ENCODE measurements around the gene RABL6. TPM values are rescaled to one million over a fixed set of nuclear protein-coding genes. Genes with fewer than 3 reads are reported as not detected.
A peak's percentile ranks its signal among the peaks of the same experiment; 100 is the strongest.
"Not testable (repeated sequence)": the region's sequence is repeated elsewhere in the genome, so short reads cannot be mapped to it uniquely, and the experiment has no call there.

The RABL6 gene
- total RNA-seq, 2 donors from 2014 or later = 76.6 to 124 TPM

DNA sequence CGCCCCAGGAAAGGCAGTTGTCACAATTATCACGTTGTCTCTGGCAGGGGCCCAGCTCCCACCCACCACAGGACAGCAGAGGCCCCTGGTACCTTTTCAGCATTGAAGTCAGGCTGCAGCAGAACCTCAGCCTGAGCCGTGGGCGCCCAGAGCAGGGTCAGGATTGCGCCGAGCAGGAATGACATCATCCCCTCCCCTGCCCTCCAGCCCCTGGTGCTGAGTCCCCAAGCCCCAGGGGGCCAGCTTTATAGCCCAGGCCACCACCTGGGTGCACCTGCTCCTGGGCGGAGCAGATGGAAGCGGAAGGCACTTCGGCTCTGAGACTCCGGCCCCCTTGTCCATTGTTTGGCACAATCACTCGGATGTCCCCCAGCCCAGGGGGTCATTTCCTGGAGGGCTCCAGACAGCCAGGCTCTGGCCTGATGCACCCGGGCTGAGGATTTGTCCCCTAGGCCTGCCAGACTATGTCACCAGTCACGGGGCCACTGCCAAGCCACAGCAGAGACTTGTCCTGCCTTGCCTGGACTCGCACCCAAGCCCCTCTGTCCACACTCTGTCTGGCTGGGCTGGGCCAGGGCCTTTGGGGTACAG lies 43.4 kb upstream of the RABL6 start, which contains the start of gene LCN15:
LCN15 (minus strand) TSS at position 218 of the 591 bp plus-strand sequence; CDS start at position 188, 30 bp downstream.
- Histone ChIP-seq H3K4me3 (no peak within 1 kb of the TSS), H3K27me3 (replicated peaks; ENCODE audit: insufficient read depth) (no peaks in the 10 kb centered on the region)
- intact Hi-C loops (cut with DNase I) = no loop called here

DNA sequence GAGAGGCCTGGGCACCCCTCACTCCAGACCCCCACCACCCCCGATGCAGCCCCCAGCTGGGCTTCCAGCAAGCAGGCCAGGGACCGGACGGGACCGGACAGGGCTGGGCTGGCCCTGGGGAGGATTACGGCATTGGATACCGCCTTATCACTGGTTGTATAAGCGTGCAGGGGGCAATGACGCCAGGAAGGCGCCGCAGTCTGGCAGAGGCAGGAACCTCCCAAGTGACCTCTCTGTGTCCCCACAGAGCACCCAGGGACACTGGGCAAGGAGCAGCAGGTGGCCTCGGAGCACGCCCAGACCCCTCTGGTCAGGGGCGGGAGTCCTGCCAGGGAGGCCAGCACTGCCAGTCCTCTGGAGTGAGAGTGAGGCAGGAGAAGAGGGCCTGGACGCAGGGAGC lies 42.7 kb upstream of the RABL6 start:
- no peaks in the 10 kb centered on the region for H3K36me3 ChIP-seq
- H3K4me3 ChIP-seq = no peak overlapping the region
- no peak overlapping the region for H3K27ac ChIP-seq
- DNase-seq (ENCODE audit: low spot score) = no peak
- TF ChIP-seq, protein P1, sequence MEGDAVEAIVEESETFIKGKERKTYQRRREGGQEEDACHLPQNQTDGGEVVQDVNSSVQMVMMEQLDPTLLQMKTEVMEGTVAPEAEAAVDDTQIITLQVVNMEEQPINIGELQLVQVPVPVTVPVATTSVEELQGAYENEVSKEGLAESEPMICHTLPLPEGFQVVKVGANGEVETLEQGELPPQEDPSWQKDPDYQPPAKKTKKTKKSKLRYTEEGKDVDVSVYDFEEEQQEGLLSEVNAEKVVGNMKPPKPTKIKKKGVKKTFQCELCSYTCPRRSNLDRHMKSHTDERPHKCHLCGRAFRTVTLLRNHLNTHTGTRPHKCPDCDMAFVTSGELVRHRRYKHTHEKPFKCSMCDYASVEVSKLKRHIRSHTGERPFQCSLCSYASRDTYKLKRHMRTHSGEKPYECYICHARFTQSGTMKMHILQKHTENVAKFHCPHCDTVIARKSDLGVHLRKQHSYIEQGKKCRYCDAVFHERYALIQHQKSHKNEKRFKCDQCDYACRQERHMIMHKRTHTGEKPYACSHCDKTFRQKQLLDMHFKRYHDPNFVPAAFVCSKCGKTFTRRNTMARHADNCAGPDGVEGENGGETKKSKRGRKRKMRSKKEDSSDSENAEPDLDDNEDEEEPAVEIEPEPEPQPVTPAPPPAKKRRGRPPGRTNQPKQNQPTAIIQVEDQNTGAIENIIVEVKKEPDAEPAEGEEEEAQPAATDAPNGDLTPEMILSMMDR (IDR thresholded peaks at IDR 0.05) = no peak
- TF ChIP-seq POLR2A (IDR thresholded peaks at IDR 0.05) (no peak), POLR2AphosphoS5 (IDR thresholded peaks at IDR 0.05) (no peak)
- 84% methylated on average over 14 of the region's 14 CpGs for WGBS
- no peaks in the 10 kb centered on the region for H3K9me3 ChIP-seq
- intact Hi-C loops (cut with DNase I) = no loop called here
- H3K4me1 ChIP-seq (replicated peaks) = no peaks in the 10 kb centered on the region
- no peaks in the 10 kb centered on the region for H3K27me3 ChIP-seq (replicated peaks; ENCODE audit: insufficient read depth)

More for the DNA sequence above, 43.4 kb upstream of the RABL6 start, which contains the start of gene LCN15:
- Histone ChIP-seq H3K9me3 (no peaks in the 10 kb centered on the region), H3K4me1 (replicated peaks) (no peaks in the 10 kb centered on the region), H3K27ac (no peak within 1 kb of the TSS), H3K36me3 (no peaks in the 10 kb centered on the region)
- no peak for DNase-seq (ENCODE audit: low spot score)
- WGBS = 67% methylated on average over 11 of the region's 14 CpGs
- TF ChIP-seq POLR2A (IDR thresholded peaks at IDR 0.05) = no peak
- TF ChIP-seq, protein P1 (IDR thresholded peaks at IDR 0.05) = no peak
- no peak for TF ChIP-seq POLR2AphosphoS5 (IDR thresholded peaks at IDR 0.05)

DNA sequence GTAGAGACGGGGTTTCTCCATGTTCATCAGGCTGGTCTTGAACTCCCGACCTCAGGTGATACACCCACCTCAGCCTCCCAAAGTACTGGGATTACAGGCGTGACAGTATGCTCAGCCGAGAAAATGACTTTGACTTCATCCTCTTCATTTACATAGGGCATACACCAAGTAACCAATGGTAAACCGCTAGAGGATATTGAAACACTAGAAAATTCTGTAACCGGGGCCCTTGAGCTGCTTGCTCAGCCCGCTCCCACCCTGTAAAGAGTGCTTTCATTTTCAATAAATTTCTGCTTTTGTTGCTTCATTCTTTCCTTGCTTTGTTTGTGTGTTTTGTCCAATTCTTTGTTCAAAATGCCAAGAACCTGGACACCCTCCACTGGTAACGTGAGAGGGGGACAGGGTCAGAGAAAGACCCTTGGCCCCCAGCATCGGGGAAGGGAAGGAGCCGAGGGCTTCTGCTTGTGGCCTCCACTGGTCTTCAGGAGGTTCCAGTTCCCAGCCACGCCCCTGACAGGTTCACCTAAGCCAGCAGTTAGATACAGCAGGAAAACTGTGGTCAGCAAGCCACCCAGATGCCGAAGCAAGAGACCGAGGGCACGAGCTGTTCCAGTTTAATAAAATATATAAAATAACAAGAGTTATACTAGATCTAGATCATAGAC lies 41.9 kb upstream of the RABL6 start:
- DNase-seq (ENCODE audit: low spot score); H3K4me3 ChIP-seq; H3K4me1 ChIP-seq (replicated peaks); H3K27me3 ChIP-seq (replicated peaks; ENCODE audit: insufficient read depth); H3K27ac ChIP-seq; H3K9me3 ChIP-seq; intact Hi-C loops (cut with DNase I); H3K36me3 ChIP-seq: not testable (repeated sequence)
- WGBS = 83% methylated on average over 14 of the region's 14 CpGs

DNA sequence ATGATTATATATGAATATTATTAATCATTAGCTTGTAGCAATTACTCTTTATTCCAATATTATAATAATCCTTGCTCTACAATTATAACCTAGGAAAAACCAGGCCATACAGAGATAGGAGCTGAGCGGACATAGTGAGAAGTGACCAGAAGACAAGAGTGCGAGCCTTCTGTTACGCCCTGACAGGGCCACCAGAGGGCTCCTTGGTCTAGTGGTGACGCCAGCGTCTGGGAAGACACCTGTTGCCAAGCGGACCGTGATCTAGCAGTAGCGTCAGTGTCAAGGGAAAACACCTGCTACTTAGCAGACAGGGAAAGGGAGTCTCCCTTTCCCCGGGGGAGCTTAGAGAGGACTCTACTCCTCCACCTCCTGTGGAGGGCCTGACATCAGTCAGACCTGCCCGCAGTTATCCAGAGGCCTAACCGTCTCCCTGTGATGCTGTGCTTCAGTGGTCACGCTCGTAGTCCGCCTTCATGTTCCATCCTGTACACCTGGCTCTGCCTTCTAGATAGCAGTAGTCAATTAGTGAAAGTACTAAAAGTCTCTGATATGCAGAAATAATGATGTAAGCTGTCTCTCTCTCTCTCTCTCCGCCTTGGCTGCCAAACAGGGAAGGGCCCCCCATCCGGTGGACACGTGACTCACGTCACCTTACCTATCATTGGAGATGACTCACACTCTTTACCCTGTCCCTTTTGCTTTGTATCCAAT lies 41.2 kb upstream of the RABL6 start:
- H3K9me3 ChIP-seq; intact Hi-C loops (cut with DNase I); H3K4me1 ChIP-seq (replicated peaks); H3K27me3 ChIP-seq (replicated peaks; ENCODE audit: insufficient read depth); H3K4me3 ChIP-seq; H3K36me3 ChIP-seq; H3K27ac ChIP-seq: not testable (repeated sequence)
- TF ChIP-seq, protein P1 (IDR thresholded peaks at IDR 0.05) = peak in 1 of 4 experiments; percentile 33
- 45% methylated on average over 18 of the region's 18 CpGs for WGBS
- DNase-seq (ENCODE audit: low spot score) = peak; percentile 58

DNA sequence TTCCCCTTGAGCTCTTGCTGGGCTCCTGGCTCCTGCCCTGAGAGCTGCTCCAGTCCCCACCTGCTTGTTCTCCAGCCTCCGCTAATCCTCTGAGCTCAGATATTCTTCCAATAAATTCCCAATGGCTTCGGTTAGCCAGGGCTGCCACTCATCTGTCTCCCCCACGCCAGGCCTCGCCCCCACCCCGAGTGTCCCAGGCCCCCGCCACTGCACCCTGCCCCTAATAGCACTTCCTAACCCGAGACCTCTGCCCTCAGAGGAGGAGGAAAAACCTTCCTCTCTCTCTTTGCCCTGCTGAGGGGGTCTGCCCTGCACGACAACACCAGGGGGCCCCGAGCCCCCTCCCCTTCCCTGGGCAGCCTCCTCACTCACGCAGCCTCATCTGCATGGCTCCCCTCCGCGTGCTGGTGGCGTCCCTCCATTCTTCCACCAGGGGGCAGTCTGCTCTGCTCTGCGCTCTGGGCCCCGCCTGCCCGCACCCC lies 38.0 kb upstream of the RABL6 start:
- no peaks in the 10 kb centered on the region for H3K9me3 ChIP-seq
- no peaks in the 10 kb centered on the region for H3K27me3 ChIP-seq (replicated peaks; ENCODE audit: insufficient read depth)
- no peak for TF ChIP-seq POLR2A (IDR thresholded peaks at IDR 0.05)
- TF ChIP-seq, protein P1 (IDR thresholded peaks at IDR 0.05) = peak in 2 of 4 experiments; percentile 11 to 18
- no peak overlapping the region for H3K27ac ChIP-seq
- DNase-seq (ENCODE audit: low spot score) = no peak
- no peak overlapping the region for H3K4me3 ChIP-seq
- no peaks in the 10 kb centered on the region for H3K4me1 ChIP-seq (replicated peaks)
- 21% methylated on average over 16 of the region's 16 CpGs for WGBS
- intact Hi-C loops (cut with DNase I) = no loop called here
- no peaks in the 10 kb centered on the region for H3K36me3 ChIP-seq
